ENCODE measurements around the gene GFRA3.
A peak's percentile ranks its signal among the peaks of the same experiment; 100 is the strongest.

The GFRA3 gene

DNA sequence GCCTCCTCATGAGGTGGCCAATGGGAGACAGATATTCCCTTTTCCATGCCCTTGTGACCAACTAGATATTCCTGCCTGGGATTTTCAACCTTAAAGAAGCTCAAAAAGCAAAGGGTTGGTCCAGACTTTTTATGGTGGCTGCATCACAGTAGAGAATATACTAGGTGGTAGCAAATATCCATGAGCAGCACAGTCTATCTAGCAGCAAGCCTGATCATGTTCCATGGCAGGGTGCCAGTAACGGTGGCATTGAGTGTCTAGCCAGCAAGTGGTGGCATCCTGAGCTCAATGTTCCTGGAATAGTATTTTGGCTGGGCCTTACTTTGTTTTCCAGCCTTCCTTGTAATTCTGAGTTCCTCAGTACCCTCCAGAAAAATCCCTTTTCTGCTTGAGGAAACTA is 31.4 kb upstream of the GFRA3 start:
- no peak overlapping the region for H3K4me3 ChIP-seq (replicated peaks; ENCODE audit: insufficient read depth, low read length)
- H3K27ac ChIP-seq (replicated peaks), result no peak overlapping the region
- no peaks in the 10 kb centered on the region for H3K27me3 ChIP-seq (ENCODE audit: insufficient read depth, poor library complexity, severe bottlenecking)
- TF ChIP-seq, protein P1, sequence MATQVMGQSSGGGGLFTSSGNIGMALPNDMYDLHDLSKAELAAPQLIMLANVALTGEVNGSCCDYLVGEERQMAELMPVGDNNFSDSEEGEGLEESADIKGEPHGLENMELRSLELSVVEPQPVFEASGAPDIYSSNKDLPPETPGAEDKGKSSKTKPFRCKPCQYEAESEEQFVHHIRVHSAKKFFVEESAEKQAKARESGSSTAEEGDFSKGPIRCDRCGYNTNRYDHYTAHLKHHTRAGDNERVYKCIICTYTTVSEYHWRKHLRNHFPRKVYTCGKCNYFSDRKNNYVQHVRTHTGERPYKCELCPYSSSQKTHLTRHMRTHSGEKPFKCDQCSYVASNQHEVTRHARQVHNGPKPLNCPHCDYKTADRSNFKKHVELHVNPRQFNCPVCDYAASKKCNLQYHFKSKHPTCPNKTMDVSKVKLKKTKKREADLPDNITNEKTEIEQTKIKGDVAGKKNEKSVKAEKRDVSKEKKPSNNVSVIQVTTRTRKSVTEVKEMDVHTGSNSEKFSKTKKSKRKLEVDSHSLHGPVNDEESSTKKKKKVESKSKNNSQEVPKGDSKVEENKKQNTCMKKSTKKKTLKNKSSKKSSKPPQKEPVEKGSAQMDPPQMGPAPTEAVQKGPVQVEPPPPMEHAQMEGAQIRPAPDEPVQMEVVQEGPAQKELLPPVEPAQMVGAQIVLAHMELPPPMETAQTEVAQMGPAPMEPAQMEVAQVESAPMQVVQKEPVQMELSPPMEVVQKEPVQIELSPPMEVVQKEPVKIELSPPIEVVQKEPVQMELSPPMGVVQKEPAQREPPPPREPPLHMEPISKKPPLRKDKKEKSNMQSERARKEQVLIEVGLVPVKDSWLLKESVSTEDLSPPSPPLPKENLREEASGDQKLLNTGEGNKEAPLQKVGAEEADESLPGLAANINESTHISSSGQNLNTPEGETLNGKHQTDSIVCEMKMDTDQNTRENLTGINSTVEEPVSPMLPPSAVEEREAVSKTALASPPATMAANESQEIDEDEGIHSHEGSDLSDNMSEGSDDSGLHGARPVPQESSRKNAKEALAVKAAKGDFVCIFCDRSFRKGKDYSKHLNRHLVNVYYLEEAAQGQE (IDR thresholded peaks at IDR 0.05; ENCODE audit: insufficient replicate concordance, low read depth), result no peak
- TF ChIP-seq GABPA (IDR thresholded peaks at IDR 0.05; ENCODE audit: low read depth) (no peak), POLR2AphosphoS5 (IDR thresholded peaks at IDR 0.05; ENCODE audit: low read depth) (no peak), SPI1 (IDR thresholded peaks at IDR 0.05; ENCODE audit: borderline replicate concordance, low read depth) (no peak)
- TF ChIP-seq, protein P2, sequence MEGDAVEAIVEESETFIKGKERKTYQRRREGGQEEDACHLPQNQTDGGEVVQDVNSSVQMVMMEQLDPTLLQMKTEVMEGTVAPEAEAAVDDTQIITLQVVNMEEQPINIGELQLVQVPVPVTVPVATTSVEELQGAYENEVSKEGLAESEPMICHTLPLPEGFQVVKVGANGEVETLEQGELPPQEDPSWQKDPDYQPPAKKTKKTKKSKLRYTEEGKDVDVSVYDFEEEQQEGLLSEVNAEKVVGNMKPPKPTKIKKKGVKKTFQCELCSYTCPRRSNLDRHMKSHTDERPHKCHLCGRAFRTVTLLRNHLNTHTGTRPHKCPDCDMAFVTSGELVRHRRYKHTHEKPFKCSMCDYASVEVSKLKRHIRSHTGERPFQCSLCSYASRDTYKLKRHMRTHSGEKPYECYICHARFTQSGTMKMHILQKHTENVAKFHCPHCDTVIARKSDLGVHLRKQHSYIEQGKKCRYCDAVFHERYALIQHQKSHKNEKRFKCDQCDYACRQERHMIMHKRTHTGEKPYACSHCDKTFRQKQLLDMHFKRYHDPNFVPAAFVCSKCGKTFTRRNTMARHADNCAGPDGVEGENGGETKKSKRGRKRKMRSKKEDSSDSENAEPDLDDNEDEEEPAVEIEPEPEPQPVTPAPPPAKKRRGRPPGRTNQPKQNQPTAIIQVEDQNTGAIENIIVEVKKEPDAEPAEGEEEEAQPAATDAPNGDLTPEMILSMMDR (IDR thresholded peaks at IDR 0.05; ENCODE audit: insufficient read depth, low read length), result no peak
- DNase-seq (ENCODE audit: low read depth in 1 of 2, low spot score in 1 of 2), result peak in 1 of 2 experiments; percentile 9

DNA sequence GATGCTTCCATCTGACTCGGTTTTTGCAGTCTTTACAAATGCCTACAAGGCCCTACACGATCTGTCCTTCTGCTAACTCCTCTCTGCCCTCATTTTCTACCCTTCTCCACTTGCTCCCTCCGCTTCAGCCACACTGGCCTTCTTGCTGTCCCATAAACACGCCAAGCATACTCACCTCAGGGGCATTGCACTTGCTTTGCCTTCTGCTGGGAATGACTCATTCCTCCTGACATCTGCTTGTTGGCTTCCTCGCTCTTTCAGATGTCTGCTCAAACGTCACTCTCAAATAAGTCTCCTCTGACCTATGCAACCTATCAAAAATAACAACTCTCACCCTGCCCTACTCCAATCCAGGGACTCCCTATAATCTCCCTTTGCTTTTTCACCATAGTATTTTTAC is 29.0 kb upstream of the GFRA3 start:
- H3K27ac ChIP-seq (replicated peaks), result no peak overlapping the region
- no peak overlapping the region for H3K4me3 ChIP-seq (replicated peaks; ENCODE audit: insufficient read depth, low read length)
- DNase-seq (ENCODE audit: low read depth in 1 of 2, low spot score in 1 of 2), result no peak
- H3K27me3 ChIP-seq (ENCODE audit: insufficient read depth, poor library complexity, severe bottlenecking), result no peaks in the 10 kb centered on the region
- no peak for TF ChIP-seq GABPA (IDR thresholded peaks at IDR 0.05; ENCODE audit: low read depth)
- TF ChIP-seq, protein P2 (IDR thresholded peaks at IDR 0.05; ENCODE audit: insufficient read depth, low read length), result no peak
- TF ChIP-seq, protein P1 (IDR thresholded peaks at IDR 0.05; ENCODE audit: insufficient replicate concordance, low read depth), result no peak
- TF ChIP-seq POLR2AphosphoS5 (IDR thresholded peaks at IDR 0.05; ENCODE audit: low read depth), result no peak
- TF ChIP-seq SPI1 (IDR thresholded peaks at IDR 0.05; ENCODE audit: borderline replicate concordance, low read depth), result no peak

DNA sequence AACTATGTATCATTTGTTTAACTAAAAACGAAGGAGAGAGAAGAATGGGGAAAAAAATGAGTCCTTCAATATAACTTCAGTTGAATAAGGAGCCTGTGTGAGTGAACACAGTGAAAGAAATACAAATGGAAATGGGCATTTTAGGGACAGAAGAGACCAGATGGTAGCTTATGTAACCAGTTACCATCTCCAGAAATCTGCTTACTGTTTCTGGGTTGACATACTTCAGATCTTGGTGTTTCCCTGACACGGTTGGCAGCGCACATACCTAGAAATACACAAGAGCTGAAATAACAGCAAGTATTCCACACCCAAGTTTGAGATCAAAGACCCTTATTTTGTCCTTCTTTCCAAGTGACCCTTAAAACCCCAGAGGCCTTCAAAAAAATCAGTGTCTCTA is 14.9 kb upstream of the GFRA3 start:
- H3K27ac ChIP-seq (replicated peaks), result no peak overlapping the region

More for the DNA sequence above, 14.9 kb upstream of the GFRA3 start:
- TF ChIP-seq SPI1 (IDR thresholded peaks at IDR 0.05; ENCODE audit: borderline replicate concordance, low read depth) (no peak), POLR2AphosphoS5 (IDR thresholded peaks at IDR 0.05; ENCODE audit: low read depth) (no peak), GABPA (IDR thresholded peaks at IDR 0.05; ENCODE audit: low read depth) (no peak)
- TF ChIP-seq, protein P1 (IDR thresholded peaks at IDR 0.05; ENCODE audit: insufficient replicate concordance, low read depth), result no peak
- TF ChIP-seq, protein P2 (IDR thresholded peaks at IDR 0.05; ENCODE audit: insufficient read depth, low read length), result no peak
- Histone ChIP-seq H3K4me3 (replicated peaks; ENCODE audit: insufficient read depth, low read length) (no peak overlapping the region), H3K27me3 (ENCODE audit: insufficient read depth, poor library complexity, severe bottlenecking) (no peaks in the 10 kb centered on the region)
- no peak for DNase-seq (ENCODE audit: low read depth in 1 of 2, low spot score in 1 of 2)
